ENCODE data around the gene ZFP92. TPM values are rescaled to one million over a fixed set of nuclear protein-coding genes. Genes with fewer than 3 reads are reported as not detected.

The ZFP92 gene
- total and polyA plus RNA-seq, 2 of the 8 experiments (the other 6 are each of a cell fraction or from before 2014, with no cell fraction given): 0.14 to 0.41 TPM

DNA sequence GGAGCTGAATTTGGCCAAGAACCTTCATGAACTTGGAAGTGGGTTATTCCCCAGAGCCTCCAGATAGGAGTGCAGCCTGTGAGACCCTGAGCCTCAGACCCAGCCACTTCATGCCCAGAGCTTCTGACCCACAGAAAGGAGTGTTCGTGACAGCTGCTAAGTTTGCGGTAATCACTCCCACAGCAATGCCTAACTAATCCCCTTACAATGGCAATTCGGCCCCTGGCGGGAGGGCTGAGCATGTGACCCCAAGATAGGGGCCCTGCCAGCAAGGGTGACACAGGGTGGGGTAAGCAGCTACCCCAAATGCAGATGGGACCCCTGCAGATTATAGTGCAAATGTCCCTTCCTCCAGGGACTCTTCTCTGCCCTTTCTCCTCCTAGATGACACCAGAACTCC is 32.7 kb upstream of the ZFP92 start:
- H2BK5ac ChIP-seq (ENCODE audit: low read depth, low read length): no peak overlapping the region
- no peak overlapping the region for H3K4me2 ChIP-seq (ENCODE audit: insufficient read depth in 1 of 2, low read depth in 2 of 2, low read length in 2 of 2)
- no peak for FAIRE-seq
- no peak overlapping the region for H3K56ac ChIP-seq (replicated peaks; ENCODE audit: insufficient read length, low read depth, low read length)
- no peaks in the 10 kb centered on the region for H3K79me2 ChIP-seq (ENCODE audit: control insufficient read depth in 1 of 2, insufficient read depth in 2 of 2, low read length in 2 of 2)
- H4K91ac ChIP-seq (replicated peaks; ENCODE audit: insufficient read length, low read length): no peak overlapping the region
- H3K36me3 ChIP-seq (ENCODE audit: control insufficient read depth in 2 of 4, insufficient read depth in 4 of 4, low read length in 3 of 4): no peaks in the 10 kb centered on the region
- H2BK15ac ChIP-seq (ENCODE audit: low read length): no peak overlapping the region
- H2BK12ac ChIP-seq (ENCODE audit: low read depth, low read length): no peak overlapping the region
- H3K18ac ChIP-seq (ENCODE audit: extremely low read depth, low read length): no peak overlapping the region
- peaks cover 14% of the 10 kb centered on the region; the same call in 1 of the 2 replicates for H3K23me2 ChIP-seq (ENCODE audit: low read depth, low read length)
- POLR2A ChIA-PET (ENCODE audit: partially characterized antibody): no interaction called here
- no peak overlapping the region for H3K27ac ChIP-seq (ENCODE audit: low read depth, low read length)
- peaks cover 0 to 2% of the 10 kb centered on the region in 2 experiments for H4K20me1 ChIP-seq (replicated peaks in 1 of 2; ENCODE audit: control insufficient read depth in 1 of 2, insufficient read depth in 2 of 2, low read length in 2 of 2)
- H4K8ac ChIP-seq (ENCODE audit: extremely low read depth, insufficient read depth, low read length): no peak overlapping the region
- no peak overlapping the region for H2AK5ac ChIP-seq (ENCODE audit: low read depth, low read length)
- WGBS, 2 experiments (ENCODE audit: extremely low coverage in 1 of 2, insufficient coverage in 1 of 2, insufficient read length in 1 of 2, insufficient replicate concordance in 2 of 2, low coverage in 1 of 2, low lambda C conversion rate in 2 of 2, missing lambda C conversion rate in 1 of 2): no CpG with 5 or more reads among the region's 4 CpGs
- no peak overlapping the region for H2BK20ac ChIP-seq (ENCODE audit: low read length)
- H3K9ac ChIP-seq (replicated peaks in 1 of 4; ENCODE audit: extremely low read depth in 1 of 4, low read depth in 3 of 4, low read length in 3 of 4): no peak overlapping the region
- no peak overlapping the region for H3K23ac ChIP-seq (ENCODE audit: insufficient read length)
- H4K5ac ChIP-seq (ENCODE audit: insufficient read length, low read depth, low read length): no peak overlapping the region
- no peak for DNase-seq (ENCODE audit: low read depth in 1 of 2, low spot score in 2 of 2)
- peaks cover 0 to 6% (median 1%) of the 10 kb centered on the region in 4 experiments; a peak in 1 of 7 replicates for H3K4me1 ChIP-seq (replicated peaks in 1 of 4; ENCODE audit: control insufficient read depth in 3 of 4, insufficient read depth in 4 of 4, low read length in 3 of 4)
- no peak overlapping the region for H2AFZ ChIP-seq (ENCODE audit: low read length)
- no peak overlapping the region for H3K4me3 ChIP-seq (ENCODE audit: extremely low read depth in 1 of 4, insufficient read depth in 2 of 4, low read depth in 3 of 4, low read length in 4 of 4)
- H3K79me1 ChIP-seq (ENCODE audit: low read depth, low read length): no peaks in the 10 kb centered on the region
- CTCF ChIA-PET (ENCODE audit: partially characterized antibody): no interaction called here
- no peak overlapping the region for H3K14ac ChIP-seq (ENCODE audit: insufficient read length)
- no peaks in the 10 kb centered on the region for H3K27me3 ChIP-seq (replicated peaks in 1 of 4; ENCODE audit: control insufficient read depth in 3 of 4, extremely low read depth in 1 of 4, insufficient read depth in 3 of 4, low read length in 3 of 4)
- peaks cover 0 to 5% of the 10 kb centered on the region in 2 experiments; a peak in 1 of 4 replicates for H3K9me3 ChIP-seq (ENCODE audit: insufficient read depth in 2 of 2, low read depth in 1 of 2, low read length in 1 of 2)
- no peak overlapping the region for H3K4ac ChIP-seq (replicated peaks; ENCODE audit: insufficient read length, low read depth, low read length)
- no peak overlapping the region for H2BK120ac ChIP-seq (replicated peaks; ENCODE audit: low read depth, low read length)
- TF ChIP-seq RNF2 (IDR thresholded peaks at IDR 0.05; ENCODE audit: borderline replicate concordance, low read depth, low read length, missing control alignments, poor library complexity, severe bottlenecking): no peak
- TF ChIP-seq, protein P1, sequence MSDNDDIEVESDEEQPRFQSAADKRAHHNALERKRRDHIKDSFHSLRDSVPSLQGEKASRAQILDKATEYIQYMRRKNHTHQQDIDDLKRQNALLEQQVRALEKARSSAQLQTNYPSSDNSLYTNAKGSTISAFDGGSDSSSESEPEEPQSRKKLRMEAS (IDR thresholded peaks at IDR 0.05): no peak
- TF ChIP-seq TAF1 (IDR thresholded peaks at IDR 0.05; ENCODE audit: low read depth, low read length): no peak
- no peak for TF ChIP-seq BACH1 (IDR thresholded peaks at IDR 0.05; ENCODE audit: low read length)
- TF ChIP-seq POU5F1 (IDR thresholded peaks at IDR 0.05; ENCODE audit: low read depth, low read length): no peak
- TF ChIP-seq YY1 (IDR thresholded peaks at IDR 0.05; ENCODE audit: low read depth, low read length): no peak
- TF ChIP-seq CBX5 (IDR thresholded peaks at IDR 0.05; ENCODE audit: low read depth, low read length): no peak
- no peak for TF ChIP-seq TEAD4 (IDR thresholded peaks at IDR 0.05; ENCODE audit: low read depth, low read length)

Data from H1 (cell line).